GM12874 (cell line): ENCODE measurements around the gene CNGA3.

Experiments used
- TF ChIP-seq, protein P1 (sequence below): IDR thresholded peaks from 2 replicates; pipeline ENCODE4 v1.5.1; 2011; ENCODE audit warnings: low read depth, mild to moderate bottlenecking, control low read depth, low read length, moderate library complexity; ENCODE audit not compliant: insufficient read depth

CNGA3 gene

DNA sequence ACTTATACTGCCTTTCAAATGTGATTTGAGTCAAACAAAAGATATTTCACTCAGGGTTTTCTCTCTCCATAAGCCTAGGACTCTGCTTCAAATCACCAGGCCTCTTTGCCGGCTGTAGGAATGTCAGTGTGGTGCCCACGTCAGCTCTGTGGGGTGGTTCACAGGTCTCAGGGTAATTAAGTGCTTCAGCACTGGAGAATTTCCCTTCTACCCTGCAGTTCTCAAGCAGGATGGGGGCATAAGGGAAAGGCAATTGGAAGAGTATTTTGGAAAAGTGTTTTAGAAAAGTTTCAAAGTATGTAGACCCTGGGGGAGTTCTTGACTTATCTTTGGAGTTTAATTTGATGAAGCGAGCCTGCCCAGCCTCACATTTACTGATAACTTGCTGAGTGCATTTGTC lies 9.6 kb downstream of the CNGA3 start:
- TF ChIP-seq, protein P1, sequence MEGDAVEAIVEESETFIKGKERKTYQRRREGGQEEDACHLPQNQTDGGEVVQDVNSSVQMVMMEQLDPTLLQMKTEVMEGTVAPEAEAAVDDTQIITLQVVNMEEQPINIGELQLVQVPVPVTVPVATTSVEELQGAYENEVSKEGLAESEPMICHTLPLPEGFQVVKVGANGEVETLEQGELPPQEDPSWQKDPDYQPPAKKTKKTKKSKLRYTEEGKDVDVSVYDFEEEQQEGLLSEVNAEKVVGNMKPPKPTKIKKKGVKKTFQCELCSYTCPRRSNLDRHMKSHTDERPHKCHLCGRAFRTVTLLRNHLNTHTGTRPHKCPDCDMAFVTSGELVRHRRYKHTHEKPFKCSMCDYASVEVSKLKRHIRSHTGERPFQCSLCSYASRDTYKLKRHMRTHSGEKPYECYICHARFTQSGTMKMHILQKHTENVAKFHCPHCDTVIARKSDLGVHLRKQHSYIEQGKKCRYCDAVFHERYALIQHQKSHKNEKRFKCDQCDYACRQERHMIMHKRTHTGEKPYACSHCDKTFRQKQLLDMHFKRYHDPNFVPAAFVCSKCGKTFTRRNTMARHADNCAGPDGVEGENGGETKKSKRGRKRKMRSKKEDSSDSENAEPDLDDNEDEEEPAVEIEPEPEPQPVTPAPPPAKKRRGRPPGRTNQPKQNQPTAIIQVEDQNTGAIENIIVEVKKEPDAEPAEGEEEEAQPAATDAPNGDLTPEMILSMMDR, result no peak

DNA sequence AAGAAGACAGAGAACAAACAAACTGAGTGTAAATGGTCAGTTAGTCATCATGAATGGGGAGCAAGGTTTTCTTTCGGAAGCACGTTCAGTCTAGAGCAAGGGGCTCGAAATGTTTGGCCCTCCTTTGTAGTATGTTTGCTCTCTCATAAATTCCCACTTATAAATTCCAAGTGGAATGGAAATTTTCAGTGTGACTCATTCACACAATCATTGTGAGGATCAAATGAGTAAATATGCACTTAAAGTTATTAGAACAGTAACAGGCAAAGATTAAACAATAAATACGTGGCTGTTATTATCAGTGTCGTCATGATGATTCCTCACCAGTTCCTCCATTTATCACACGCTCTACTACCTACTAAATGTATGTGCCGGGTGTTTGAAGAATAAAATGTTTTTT lies 10.5 kb downstream of the CNGA3 start:
- TF ChIP-seq, protein P1, result no peak

DNA sequence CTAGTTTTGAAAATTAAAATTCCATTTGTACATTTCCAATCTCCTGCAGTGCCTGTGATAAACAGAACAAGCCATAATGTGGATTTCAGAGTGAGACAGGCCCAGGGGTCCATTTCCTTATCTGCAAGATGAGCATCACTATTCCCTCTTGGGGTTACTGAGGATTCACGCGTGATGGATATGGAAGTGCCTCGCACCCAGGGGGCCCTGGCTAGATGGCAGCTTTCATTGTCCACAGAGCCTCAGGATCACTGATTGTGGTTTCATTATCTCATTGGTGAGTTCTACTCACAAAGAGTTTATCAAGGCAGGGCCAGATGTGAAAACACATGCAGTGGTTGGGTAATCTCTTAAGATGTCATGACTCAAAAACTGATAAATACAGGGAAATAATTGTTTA lies 11.6 kb downstream of the CNGA3 start:
- TF ChIP-seq, protein P1, result no peak

- TF ChIP-seq, protein P1, result no peak
Measured at GRCh38 chr2:98359986-98360385, 13.7 kb downstream of the CNGA3 start.

DNA sequence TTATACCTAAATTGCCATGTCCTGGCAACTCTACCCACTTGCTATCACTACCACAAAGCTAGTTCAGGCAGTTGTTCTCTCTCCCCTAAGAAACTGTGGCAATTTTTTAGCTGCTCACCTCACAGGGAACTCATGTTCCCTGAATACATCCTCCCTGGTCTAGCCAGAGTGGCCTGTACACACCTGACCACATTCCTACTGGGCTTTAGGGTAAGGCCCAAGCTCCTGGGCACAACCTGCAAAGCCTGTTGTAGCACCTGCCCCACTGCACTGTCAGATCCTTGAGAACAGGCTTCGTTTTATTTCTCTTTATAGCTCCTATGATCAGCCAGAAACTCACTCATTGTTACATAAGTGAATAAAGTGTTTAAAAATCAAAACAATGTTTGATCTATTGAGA lies 21.5 kb downstream of the CNGA3 start:
- TF ChIP-seq, protein P1, result no peak

DNA sequence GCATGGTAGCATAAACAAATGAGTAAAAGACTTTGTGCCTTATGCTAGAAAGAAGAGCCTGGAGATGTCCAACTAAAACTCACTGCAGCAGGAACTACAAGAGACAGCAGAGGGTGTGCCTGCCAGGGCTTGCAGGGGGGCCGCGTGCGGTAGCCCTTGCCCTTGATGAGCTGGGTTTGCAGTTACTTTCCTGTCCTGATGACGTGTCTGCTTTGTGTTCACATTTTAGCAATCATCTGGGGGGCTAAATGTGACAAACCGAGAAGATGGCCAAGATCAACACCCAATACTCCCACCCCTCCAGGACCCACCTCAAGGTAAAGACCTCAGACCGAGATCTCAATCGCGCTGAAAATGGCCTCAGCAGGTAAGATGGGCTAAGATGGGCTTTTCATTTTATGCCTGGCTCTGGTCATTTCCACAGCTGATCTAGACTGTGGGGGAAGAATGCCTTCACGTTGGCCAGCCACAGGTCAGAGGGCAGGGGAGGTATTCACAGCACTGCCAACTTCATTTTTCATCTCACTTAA lies 23.5 kb downstream of the CNGA3 start:
- TF ChIP-seq, protein P1, result no peak

DNA sequence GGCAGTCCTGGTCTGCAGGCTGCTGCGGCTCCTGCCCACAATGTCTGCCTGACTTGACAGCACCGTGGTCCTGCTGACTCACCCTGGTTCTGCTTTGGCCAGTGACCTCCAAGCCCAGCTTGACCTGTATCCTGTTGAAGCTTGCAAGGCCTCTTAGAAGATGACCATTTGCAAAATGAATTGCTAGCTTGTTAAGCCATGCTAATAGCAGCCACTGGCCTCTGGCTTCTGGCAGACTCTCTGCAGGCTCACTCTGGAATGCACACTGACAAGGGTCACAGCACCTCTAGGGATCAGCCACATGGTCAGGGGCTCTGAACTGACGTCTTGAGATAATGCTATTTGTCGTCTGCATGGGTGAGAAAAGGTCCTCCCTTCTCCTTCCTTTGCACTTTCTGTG lies 25.9 kb downstream of the CNGA3 start:
- TF ChIP-seq, protein P1, result no peak
